Measurements from ENCODE around the gene KCNG1.

Gene KCNG1

DNA sequence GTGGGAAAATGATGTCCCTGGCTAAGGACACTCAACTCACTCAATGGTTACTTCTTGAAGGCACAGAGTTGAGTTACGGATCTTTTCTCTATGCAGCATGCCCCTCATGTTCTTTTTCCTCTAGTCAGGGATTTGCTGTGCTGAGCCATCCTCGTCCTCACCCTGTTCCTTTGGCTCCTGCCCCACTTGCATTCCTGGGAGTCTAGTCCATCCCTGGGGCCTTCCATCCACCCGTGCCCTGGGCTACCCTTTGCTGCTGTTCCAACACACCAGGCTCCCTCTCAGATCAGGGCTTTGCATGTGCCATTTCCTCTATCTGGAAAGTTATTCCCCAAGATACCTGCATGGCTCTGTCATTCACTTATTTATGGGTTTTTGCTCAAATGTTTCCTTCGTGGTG, 13.3 kb upstream of the KCNG1 start:
- DNase-seq (ENCODE audit: low read depth in 2 of 2), result no peak

DNA sequence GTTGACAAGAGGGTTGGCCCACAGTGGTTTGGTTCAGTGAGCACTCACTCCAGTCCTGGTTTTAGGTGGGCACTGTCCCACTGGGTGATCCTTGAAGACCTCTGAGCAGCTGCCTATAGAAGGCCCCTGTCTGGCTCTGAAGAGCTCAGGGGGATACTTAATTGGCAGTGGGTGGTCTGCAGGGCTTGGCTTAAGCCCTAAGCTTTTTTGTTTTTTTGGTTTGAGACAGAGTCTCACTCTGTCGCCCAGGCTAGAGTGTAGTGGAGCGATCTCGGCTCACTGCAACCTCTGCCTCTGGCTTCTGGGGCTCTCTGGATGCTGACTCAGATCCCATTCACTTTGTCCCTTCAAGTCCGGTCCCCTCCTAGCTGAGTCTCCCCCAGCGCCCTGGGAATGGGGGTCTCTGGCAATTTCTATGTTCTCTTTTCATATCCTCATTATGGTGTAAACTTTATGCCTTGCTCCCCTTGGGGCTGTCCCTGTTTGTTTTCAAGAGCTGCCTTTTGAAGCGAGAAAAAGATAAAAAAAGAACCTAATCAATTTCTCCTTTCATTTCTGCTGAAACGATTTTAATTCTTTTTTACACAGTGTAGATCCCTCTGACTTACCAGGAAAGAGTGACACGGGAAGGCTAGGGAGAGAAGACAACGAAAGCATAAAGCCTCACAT, 12.2 kb upstream of the KCNG1 start:
- DNase-seq (ENCODE audit: low read depth in 2 of 2), result no peak

DNA sequence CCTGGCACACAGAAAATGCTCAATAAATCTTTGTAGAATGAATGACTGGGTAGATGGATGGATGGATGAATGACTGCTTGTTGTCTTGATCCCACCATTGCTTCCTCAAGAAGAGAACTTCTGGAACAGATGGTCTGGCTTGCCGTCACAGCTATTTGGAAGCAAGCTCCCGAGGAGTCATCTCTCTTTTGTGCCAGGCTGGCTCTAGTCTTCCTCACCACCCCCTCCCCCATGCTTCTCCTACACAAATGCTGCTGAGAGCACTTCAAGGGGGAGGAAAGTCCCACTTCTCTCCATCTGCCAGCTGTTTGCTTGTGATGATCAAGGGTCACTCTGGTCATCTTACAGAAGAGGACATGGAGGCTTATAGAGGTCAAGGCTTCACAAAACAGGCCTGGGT, 11.6 kb upstream of the KCNG1 start:
- no peak for DNase-seq (ENCODE audit: low read depth in 2 of 2)

DNA sequence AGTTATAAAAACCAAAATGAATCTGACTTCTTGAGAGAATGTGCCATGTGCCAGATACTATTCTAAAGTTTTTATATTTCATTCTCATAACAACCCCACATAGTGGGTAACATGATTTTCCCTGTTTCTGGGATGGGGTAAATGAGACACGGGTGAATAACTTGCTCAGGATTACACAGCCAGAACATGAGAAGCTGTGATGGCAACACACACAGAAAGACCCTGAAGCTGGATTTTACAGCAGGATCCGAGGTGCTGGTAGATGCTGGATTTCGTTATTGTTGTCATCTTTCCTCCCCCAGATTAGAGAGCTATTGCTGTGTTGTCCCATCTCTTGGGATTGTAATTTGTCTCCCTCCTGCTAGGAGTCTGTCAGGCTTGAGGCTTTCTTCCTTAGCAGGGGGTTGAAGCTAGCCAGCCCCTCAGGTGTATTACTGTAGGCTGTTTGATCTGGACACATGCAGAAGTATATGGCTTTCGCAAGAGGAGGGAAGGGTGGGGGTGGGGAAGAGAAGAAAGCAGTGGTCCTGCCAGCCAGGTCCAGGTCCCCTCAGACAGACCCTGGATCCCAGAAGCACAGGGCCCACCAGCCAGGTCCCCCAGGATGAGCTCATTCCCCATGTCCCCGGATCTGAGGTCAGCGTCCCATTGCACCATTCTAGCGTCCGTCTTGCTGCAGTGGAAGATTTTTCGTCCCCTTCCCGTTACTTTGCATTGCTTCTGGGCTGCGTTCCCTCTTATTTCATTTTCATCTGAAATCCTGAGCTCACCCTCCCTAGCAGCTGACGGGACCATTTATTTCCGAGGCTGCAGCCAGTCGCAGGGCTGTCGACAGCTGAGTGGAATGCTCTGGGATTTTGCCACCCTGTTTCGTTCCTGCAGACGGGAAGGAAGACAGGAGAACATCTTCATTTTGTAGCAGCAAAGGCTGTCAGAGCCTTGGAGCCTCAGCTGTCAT, 7.3 kb upstream of the KCNG1 start:
- no peak for DNase-seq (ENCODE audit: low read depth in 2 of 2)

DNA sequence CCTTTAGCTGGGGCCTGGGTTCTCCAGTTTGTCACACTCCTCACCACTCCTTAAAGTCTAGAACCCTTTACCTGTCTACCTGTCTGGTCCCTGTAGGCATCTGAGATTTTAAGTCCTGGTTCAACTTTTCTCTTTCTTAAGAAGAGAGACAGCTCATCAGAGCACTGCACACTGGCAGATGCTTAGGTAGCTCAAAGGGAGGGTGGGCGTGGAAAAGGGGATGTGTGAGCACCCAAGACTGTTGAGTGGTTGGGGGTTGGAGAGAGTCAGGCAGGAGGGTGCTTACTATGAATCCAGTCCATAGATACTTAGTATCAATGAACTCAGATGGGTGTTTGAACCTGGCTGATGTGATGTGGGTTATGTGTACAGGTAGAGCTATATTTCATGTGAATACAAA, 6.6 kb upstream of the KCNG1 start:
- DNase-seq (ENCODE audit: low read depth in 2 of 2), result no peak

DNA sequence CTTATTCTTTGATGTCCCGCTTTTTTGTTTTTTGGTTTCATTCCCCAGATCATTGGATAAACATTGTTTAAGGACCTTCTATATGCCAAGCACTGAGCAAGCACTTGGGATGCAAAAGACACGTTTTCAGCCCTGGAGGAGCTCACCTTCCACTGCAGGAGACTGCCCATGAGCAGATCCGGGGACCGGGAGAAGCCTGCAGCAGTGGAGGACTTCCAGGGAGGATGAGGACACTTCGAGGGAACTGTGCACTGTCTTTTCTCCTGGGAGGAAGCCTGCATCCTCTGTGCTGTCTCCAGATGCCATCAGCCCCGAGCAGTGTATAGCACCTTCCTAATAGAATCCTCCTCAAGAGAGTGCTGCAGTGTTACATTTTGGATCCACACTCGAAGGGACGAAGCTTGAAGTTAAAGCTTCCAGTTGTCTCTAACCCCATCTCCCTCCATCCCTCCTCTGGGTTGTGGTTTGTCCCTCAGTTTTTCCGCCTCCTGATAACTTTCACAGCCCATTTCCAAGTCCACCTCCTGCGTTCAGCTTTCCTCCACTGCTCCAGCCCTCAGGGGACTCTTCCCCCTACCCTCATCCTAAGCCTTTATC, 5.8 kb upstream of the KCNG1 start:
- DNase-seq (ENCODE audit: low read depth in 2 of 2), result no peak

DNA sequence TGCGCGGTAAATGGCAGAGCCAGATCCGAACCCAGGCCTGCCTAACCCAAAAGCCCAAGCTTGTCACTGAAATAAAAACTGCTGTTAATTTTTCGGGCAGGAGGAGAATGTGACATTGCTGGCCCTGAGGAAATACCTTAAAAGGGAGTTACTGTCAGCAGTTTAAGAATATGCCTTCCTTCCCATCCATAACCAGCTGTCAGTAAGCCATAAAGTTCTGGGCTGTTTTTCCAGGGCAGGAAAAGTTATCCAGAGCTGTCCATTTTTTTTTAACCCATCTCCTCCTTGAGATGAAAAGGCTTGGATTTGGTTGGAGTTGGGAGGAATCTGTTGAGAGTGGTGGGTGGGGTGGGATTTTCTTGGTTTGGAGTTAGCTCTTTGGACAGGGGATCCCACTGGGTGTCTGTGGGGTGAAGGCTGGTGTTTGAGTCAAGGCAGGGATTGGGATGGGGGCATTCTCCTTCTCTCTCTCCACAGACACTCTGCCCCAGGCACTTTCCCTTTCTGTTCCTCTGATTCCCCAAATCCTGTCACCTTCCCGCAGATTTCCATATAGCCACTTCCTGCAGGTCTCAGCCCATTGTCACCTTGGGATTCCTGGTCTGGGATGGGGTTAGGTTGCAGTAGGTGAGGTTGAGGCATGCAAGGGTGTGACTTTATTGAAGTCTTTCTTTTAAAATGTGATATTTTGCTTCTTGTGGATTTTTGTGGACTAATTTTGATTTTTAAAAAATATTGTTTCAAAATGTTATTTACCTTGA, 4.3 kb upstream of the KCNG1 start:
- DNase-seq (ENCODE audit: low read depth in 2 of 2), result no peak

DNA sequence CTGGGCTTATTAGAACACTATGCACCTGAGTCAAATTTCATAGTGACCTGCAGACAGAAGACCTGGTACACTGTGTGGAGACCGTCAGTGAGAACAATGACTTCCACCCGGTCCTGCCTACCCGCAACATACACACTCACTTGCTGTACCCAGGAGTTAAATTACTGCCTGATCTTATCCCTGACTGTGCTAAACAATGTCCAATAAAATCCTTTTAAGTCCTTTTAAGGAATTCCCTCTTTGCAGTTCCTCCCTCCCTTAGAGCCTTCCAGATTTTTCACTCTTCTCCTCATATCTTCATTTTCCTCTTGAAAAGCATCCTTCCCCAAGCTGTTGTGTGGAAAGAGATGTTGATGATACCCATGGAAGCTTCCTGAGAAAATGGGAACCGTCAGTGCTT, 3.4 kb upstream of the KCNG1 start:
- no peak for DNase-seq (ENCODE audit: low read depth in 2 of 2)

DNA sequence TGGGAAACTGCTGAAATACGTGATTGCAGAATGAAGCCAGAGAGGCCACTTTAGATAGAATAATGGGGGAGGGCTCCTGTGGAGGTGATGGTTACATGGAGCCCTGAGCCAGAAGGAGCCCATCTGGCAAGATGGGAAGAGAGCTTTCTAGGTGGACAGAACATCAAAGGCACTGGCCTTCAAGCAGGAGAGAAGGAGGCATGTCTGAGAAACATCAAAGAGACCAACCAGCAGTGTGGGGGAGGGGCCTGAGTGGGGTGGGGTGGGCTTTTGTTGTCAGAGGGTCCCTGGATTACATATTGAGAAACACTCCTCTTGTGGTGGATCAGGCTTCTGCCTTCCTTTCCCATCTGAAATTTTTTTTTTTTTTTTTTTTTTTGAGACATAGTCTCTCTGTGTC, 1.9 kb upstream of the KCNG1 start:
- no peak for DNase-seq (ENCODE audit: low read depth in 2 of 2)

DNA sequence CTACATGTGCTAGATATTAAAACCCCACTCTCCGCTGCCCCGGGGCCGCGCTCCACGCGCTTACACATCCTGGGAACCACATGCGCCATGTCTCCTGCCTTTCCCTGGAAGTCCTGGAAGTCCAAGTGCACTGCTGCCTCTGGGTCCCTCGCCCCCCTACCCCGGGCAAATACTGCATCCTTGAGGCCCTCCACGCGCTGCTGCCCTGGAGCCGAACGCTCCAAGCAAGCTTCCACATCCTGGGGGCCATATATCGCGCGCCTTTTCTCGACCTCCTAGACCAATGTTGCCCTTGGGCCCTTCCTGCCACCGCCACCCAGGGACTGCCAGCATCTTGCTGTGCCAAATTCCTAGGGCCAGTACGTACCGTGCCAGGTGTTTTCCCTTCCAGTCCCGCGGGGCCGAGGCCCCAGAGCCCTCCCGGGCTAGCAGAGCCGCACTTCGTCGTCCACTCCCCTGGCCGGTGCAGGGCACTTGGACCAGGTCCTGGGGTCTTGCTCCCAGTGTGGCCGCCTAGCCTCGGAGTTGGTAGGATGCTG, 779 bp upstream of the KCNG1 start:
- DNase-seq (ENCODE audit: low read depth in 2 of 2), result no peak

DNA sequence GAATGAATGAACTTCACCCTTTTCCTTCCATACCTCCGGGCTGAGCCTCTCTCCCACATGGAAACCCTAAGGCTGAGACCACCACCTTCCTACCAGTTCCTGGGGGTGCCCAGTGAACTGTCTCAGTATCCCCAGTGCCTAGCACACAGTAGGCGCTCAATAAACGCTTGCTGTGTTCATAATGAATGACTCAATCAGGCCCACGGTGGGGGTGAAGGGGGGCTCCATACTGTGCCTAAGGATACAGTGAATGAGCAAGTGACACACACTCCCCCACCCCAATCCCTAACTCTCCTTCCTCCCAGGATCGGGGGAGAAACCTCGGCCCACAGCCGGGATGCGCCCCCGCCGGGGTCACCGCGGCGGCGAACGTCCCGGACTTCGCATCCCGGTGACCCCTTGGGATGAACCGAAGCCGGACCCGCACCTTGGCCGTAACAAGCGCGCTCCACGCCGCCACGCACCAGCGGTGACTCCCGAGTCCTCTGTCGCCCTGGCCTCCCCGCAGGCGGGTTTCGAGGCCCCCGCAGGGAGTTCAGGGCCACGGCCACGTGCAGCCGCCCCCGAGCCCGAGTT, 592 bp downstream of the KCNG1 start:
- DNase-seq (ENCODE audit: low read depth in 2 of 2), result no peak

DNA sequence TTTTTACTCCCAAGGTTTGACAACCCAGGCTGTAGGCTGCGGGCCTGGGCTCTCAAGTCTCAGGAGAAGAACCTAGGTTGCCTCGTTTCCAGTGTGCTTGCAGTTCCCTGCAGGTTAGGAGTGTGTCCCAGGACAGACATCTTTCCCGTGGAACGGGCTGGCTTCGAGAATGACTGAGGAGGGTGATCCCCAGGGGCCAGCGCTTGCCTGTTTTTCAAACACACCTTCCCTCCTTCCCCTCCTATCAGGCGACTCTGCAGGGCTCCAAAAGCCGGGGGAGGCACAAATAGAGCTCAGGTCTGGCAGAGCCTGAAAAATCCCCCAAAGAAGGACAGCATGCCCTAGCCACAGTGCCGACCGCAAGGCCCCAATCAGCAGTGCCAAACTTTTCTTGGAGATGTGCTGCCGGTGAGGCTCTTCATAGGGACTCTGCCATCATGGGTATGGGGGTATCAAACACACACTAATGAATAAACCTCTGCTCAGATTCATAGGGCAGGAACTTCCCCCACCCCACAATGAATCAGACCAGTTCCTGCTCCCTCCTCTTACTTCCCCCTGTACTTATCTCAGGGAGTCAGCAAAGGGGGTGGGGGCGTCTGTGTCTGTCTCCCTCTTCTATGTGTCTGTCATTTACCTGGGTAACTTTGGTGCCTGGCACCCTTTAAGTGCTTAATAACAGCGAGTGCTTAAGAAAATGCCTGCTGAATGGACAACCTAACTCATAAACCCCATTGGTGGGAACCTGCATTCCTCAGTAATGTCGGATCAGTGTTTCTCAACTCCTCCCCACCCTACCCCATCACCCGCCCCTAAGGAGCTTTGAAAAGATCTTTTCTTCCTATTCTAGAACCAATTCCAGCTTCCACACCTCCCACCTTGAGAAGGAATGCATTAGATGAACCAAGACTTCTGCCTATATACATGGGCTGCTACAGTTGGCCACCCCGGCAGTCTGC, 1.6 kb downstream of the KCNG1 start:
- DNase-seq (ENCODE audit: low read depth in 2 of 2), result no peak

DNA sequence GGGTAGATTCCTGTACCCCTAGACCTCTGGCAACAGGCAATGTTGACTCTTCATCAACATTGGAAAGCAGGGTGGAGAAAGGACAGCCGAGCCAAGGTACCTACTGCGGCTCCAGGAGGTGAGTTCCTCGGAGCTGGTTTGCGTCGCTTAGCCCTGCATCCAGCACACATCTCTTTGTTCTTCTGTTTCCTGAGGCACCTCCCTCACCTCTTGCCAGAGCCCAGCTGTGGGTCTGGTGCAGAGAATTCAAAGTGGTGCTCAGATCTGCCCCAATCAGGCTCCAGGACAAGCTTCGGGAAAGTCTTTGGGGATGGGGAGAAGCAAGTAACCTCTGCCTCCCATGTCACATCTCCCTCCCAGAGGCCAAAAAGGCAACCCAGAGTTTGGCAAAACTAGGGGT, 2.2 kb downstream of the KCNG1 start:
- no peak for DNase-seq (ENCODE audit: low read depth in 2 of 2)

DNA sequence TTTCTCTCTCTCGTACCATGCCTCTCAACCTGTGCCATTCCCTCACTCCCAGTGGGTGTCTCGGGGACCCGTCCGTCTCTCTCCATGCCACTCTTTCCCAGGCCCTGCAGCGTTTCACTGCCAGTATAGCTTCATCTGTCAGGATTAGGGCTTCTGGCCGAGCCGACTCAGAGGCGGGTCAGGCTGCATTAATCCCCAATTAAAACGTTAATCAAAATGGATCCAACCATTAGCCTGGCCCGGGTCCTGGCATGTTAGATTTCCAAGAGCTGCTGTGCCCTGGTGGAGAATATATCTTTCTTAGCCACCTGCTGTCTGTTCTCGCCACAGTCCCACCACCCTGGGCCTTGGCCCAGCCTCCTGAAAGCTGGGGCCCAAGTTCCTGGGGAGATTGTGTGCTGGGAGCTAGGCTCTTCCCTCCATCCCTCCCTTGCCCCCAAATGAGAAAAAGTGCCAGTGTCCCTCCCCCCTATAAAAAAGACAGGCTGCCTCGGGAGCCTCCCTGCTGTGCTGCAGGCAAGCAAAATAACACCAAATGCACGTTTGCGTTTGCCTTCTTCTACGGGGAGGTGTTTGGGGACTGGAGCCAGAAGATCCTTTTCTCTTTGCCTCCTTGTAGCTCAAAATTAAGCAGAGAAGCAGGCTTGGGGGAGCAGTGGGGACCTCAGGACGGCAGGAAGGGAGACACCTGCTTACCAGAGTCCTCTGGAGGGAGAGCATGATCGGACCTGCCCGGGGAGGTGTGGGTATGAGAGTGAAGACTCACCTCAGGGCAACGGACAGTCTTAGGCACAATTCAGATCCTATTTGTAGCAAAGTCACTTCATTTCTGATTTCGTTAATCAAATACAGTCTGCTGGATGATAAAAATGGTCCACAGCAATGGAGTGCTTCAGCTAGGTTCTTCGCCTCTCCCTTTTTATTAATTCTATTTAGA, 3.0 kb downstream of the KCNG1 start:
- no peak for DNase-seq (ENCODE audit: low read depth in 2 of 2)

DNA sequence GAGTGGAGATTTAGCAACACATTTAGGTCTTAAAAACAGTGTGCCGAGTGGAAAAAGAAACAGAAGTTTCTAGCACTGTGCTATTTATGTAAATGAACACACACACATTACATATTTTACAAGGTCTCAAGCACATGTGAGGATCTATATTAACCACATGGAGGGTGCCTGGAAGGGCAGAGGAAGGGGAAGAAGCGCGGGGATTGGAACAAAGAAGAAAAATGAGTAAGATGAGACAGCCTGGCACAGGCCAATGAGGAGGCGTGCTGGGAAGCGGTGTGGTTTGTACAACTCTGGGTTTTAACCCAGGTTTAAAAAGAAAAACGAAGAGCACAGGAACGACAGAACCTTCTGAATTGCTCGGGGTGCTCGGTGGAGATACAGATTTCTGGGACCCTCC, 5.7 kb downstream of the KCNG1 start:
- no peak for DNase-seq (ENCODE audit: low read depth in 2 of 2)

DNA sequence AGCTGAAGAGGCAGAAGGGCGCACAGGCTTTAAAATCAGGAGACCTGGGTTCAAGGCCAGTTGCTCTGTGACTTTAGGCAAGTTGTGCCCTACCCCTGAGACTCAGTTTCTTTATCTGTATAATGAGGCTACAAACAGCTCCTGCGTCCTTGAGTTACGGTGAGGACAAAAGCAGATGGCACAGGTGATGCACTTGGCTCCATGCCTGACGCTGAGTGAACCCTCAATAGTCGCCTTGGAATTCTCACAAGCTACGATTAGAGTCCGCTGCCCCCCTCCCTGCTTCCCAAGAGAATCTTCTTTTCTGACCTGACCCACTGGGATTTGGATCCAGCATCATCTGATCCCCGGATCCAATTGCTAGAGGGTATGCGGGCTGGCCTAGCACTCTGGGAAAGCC, 6.4 kb downstream of the KCNG1 start:
- DNase-seq (ENCODE audit: low read depth in 2 of 2), result no peak

DNA sequence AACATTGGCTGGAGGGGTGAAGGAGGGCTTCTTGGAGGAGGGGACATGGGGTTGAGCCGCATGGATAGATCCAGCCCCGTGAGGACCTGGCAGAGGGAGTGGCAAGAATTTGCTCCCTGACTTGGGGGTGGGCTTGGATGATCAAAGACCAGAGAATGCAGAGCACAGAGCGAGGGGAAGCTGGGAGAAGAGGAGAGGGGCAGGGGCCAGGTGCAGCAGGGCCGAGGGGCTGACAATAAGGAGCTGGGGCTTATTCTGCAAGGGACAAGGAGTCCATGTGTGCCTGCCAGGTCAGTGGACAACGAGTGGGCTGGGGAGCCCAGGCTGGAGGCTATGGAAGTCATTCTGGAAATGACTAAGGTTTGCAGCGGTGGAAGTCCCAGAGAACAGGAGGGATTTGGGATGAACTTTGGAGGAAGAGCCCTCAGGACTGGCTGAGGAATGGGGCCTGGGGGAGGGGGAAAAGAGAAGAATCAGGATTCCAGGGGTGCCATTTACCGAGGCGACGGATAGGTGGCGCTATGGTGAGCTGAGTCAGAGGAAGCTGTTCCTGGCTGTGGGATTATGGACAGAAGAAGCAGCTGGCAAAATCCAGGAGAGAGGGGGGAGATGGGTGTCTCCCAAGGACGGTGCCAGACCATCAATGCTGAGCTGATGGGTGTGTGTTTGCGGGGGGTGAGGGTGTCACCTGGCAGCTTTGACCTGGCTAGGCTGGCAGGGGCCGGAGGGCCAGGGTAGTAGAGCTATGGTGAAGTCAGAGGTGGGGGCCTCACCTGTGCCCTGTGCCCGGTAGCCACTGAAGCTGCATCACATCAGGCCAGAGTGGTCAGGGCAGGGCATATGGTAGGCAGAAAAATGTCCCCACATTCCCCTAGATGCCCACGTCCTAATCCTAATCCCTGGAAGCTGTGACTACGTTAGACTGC, 7.8 kb downstream of the KCNG1 start:
- peak in 1 of 2 donors; percentile 34 for DNase-seq (ENCODE audit: low read depth in 2 of 2)

Measured in stimulated activated CD4-positive, alpha-beta T cell treated with anti-CD3 and anti-CD28 coated beads, Interleukin-4, amount 100 ng/mL, for 48 hours (primary cell).